HG03045 (cell line): Measurements from ENCODE around the gene ERGIC3.

Experiments used
- ATAC-seq: cut with Tn5 transposase; IDR thresholded peaks from one replicate; pipeline ENCODE4 v1.9.1; 2021; ENCODE audit warnings: mild to moderate bottlenecking, moderate library complexity; ENCODE audit not compliant: unreplicated experiment

ERGIC3 gene

DNA sequence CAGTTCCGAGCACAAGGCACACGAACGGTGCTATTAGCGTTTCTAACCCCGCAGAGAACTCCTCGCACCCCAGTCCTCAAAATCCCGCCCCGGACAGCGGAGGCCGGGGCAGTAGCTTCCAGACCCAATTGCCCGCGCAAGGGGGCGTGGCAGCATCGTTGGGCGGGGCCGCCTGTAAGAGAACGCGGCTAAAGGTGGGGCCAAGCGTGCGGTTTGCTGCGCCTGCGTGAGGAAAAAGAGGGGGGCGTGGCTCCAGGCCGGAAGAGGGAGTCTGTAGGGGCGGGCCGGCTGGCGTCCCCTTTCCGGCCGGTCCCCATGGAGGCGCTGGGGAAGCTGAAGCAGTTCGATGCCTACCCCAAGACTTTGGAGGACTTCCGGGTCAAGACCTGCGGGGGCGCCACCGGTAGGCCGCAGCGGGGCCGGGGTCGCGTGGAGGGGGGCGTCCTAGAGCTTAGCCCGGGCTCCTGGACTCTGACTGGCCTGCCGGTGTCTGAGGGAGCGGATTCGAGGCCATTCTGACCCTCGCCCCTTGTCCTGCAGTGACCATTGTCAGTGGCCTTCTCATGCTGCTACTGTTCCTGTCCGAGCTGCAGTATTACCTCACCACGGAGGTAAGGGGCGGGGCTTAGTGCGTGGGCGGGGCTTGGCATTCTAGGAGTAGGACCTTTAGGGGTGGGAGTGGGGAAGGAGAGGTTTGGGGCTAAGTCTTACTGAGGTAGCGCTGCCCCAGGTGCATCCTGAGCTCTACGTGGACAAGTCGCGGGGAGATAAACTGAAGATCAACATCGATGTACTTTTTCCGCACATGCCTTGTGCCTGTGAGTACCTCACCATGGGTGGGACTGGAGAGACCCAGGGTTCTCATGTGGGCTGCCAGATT lies at the start of gene ERGIC3:
Gene ERGIC3 (plus strand): TSS at position 296 of the 880 bp plus-strand sequence. CDS start 20 bp downstream, at position 316.
- ATAC-seq: peak; percentile 81

DNA sequence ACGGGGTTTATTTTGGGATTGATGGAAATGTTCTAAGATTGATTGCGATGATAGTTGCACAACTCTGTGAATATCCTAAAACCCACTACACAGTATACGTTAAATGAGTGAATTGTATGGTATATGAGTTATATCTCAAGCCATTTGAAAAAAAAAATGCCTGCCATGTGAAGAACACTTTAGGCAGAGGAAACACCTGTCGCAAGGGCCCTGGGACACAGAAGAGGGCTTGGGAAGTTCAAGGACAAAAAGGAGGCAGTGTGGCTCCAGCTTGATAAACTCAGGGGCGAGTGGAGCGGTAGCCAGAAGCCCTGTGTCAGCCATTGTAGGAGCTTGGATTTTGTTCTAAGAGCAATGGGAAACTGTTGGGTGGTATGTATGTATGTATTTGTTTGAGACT lies 49.5 kb upstream of the ERGIC3 start:
- no peak for ATAC-seq

DNA sequence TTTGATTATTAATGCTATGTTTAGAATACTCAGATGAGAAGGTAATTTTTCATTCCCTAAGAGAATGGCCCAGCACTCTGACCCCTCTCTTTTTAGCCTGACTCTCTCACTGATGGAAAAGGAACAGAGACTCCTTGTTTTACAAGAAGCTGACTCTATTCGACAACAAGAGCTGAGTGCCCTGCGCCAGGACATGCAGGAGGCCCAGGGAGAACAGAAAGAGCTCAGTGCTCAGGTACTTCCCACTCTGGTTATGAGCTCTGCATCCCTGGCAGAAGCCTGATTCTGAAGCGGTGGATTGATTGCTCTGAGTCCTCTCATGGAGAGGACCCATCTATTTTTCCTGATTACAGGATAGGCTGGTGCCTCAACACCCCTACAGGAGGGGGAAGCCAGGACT lies 45.4 kb upstream of the ERGIC3 start:
- no peak for ATAC-seq

DNA sequence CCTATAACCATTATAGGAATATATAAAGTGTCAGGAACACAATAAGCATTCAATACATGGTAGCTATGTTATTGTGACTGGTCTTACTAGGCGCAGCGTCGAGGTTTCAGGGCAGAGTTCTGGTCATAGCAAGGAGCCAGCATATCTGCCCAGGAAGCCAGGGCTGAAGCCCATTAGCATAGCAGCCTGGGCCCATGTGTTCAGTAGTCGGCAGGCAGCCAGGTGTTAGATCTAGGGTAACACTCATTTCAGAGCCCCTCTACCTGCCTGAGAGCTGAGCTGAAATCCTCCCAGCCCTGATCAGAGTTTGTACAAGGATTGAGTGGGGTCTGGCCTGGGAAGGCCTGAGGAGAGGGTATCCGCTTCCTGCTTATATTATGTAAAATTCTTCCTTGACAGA lies 44.6 kb upstream of the ERGIC3 start:
- no peak for ATAC-seq

DNA sequence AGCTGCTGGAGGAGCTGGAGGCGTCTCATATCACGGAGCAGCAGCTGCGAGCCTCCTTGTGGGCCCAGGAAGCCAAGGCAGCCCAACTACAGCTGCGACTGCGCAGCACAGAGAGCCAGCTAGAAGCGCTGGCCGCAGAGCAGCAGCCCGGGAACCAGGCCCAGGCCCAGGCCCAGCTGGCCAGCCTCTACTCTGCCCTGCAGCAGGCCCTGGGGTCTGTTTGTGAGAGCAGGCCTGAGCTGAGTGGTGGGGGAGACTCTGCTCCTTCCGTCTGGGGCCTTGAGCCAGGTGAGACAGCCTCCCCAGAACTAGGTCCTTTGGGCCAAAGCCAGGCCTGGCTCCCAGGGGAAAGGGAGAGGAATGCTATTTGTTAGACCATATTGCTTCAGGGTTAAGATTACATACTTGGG lies 44.1 kb upstream of the ERGIC3 start:
- ATAC-seq: no peak

DNA sequence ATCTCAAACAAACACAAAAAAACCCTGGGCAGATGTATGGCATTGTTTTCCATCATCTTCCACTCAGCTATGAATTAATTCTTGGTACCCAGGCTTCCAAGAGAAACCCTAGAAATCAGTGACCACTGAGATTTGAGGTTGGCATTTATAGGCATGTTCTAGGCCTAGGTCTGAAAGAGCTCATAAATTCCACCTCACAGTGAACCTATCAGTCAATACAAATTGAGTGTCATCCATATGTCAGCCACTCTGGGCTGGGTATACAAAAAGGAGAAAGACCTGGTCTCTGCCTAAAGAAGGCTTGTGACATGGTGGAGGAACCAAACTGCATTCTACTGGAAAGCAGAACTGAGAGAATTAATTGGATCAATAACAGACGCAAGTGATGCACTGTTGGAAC lies 42.6 kb upstream of the ERGIC3 start:
- ATAC-seq: no peak

DNA sequence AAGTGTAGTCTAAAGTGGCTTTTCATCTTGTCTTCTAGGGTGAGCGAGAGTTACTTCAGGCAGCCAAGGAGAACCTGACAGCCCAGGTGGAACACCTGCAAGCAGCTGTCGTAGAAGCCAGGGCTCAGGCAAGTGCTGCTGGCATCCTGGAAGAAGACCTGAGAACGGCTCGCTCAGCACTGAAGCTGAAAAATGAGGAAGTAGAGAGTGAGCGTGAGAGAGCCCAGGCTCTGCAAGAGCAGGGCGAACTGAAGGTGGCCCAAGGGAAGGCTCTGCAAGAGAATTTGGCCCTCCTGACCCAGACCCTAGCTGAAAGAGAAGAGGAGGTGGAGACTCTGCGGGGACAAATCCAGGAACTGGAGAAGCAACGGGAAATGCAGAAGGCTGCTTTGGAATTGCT lies 39.5 kb upstream of the ERGIC3 start:
- ATAC-seq: no peak

DNA sequence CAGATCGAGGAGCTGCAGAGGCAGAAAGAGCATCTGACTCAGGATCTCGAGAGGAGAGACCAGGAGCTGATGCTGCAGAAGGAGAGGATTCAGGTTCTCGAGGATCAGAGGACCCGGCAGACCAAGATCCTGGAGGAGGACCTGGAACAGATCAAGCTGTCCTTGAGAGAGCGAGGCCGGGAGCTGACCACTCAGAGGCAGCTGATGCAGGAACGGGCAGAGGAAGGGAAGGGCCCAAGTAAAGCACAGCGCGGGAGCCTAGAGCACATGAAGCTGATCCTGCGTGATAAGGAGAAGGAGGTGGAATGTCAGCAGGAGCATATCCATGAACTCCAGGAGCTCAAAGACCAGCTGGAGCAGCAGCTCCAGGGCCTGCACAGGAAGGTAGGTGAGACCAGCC lies 38.6 kb upstream of the ERGIC3 start:
- no peak for ATAC-seq

DNA sequence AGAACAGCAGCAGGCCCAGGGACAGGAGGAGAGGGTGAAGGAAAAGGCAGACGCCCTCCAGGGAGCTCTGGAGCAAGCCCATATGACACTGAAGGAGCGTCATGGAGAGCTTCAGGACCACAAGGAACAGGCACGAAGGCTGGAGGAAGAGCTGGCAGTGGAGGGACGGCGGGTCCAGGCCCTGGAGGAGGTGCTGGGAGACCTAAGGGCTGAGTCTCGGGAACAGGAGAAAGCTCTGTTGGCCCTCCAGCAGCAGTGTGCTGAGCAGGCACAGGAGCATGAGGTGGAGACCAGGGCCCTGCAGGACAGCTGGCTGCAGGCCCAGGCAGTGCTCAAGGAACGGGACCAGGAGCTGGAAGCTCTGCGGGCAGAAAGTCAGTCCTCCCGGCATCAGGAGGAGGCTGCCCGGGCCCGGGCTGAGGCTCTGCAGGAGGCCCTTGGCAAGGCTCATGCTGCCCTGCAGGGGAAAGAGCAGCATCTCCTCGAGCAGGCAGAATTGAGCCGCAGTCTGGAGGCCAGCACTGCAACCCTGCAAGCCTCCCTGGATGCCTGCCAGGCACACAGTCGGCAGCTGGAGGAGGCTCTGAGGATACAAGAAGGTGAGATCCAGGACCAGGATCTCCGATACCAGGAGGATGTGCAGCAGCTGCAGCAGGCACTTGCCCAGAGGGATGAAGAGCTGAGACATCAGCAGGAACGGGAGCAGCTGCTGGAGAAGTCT lies 37.9 kb upstream of the ERGIC3 start:
- ATAC-seq: no peak

DNA sequence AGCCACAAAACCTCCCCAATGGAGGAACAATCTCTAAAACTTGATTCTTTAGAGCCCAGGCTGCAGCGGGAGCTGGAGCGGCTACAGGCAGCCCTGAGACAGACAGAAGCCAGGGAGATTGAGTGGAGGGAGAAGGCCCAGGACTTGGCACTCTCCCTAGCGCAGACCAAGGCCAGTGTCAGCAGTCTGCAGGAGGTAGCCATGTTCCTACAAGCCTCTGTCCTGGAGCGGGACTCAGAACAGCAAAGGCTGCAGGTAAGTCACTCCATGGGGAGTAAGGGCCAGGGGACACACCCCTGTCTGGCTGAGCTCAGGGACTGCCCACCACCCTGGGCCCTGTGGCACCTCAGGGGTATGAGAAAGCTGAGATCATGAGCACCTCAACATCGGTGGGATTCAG lies 37.1 kb upstream of the ERGIC3 start:
- ATAC-seq: no peak

DNA sequence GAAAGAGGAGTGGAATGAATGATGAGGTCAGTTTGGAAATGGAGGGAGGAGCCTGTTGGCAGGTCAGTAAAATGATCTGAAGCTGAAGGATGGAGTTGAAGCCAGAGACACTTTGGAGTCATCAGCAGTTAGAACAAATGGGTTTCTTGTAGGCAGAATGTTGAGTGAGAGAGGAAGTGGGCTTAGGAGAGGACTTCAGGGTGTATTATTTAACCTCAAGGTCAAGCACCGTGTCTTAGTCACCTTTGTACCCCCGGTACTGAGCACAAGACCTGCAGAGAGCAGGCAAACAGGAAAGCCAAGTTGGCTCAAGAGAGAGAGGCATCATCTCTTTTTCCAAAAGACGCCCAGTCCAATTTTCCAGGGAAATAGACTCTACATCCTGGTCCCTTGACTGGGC lies 35.7 kb upstream of the ERGIC3 start:
- ATAC-seq: no peak

DNA sequence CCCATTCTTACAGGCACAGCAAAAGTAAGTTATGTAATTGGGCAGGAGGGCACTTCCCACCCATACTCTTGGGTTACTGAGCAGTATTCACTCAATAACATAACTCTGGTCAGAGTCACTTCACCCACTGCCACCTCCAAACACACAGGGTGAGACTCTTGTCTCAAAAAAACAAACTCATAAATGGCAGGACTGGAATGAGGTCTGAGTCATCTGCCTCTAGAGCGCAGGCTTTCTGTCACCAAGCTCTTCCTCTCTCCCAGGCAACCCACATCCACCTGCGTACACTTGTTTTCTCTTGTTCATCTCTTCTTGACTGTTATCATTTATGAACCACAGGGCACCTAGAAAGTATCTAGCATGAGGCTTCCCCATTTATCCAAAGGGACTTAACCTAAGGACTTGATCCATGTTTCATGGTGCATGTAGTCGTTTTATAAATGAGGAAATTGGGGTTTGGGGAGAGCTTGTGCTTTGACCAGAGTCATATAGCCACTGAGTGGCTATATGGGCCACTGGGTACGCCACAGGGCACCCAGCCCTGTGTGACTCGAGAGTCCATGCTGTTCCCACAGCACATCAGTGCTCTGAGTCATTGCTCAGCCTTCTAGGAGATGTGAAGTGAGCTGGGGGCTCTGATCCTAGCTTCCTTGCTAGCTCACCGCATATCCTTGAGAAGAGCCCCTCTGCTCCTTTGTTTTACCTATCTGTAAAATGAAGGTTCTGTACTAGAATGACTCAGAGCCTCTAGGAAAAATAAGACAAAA lies 34.8 kb upstream of the ERGIC3 start:
- no peak for ATAC-seq

DNA sequence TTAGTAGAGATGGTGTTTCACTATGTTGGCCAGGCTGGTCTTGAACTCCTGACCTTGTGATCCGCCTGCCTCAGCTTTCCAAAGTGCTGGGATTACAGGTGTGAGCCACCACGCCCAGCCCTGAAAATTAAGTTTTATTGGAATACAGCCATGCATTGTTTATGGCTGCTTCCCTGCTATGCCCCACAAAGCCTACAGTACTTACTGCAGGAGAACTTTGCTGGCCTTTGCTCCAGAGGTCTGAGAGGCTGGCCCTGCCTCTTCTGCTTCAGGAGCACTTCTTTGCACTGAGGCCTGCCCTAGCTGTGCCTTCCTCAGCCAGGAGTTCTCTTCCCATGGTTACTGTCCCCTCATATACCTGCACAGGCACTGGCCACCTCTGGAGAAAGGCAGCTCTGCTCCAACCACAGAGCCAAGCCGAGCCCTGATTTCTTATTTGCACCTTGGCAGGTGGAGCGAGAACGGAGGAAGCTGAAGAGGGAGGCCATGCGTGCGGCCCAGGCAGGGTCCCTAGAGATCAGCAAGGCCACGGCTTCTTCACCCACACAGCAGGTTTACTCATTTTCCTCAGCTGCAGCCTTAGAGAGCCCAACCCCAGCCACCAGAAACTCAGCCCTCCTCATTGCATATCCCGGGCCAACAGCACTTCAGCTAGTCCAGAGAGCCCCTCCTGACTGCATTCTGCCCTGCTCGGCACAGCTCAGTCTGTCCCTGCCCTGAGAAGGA lies 33.2 kb upstream of the ERGIC3 start:
- ATAC-seq: no peak

DNA sequence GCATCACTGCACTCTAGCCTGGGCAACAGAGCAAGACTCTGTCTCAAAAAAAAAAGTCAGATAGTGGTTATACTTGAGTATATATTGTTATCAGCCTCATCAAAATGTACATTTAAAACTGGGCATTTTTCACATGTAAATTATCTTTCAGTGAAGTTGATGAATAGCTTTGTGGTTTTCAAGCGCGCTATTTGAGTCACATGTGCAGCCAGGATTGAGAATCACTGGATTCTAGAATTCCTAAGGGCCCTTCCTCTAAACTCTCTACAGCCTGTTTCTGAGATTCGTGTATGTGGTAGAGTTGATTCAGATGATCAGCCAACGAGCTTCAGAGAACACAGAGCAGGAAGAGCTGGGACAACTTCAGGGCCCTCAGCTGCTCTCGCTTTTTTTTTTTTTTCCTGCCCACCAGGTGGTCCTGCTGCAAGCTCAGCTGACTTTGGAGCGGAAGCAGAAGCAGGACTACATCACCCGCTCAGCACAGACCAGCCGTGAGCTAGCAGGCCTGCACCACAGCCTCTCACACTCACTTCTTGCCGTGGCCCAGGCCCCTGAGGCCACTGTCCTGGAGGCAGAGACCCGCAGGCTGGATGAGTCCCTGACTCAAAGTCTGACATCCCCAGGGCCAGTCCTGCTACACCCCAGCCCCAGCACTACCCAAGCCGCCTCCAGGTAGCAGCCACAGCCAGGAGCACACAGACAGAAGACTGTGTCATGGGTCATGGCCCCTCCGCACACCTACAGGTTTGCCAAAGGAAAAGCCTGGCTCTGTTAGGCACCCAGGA lies 30.7 kb upstream of the ERGIC3 start:
- ATAC-seq: no peak

DNA sequence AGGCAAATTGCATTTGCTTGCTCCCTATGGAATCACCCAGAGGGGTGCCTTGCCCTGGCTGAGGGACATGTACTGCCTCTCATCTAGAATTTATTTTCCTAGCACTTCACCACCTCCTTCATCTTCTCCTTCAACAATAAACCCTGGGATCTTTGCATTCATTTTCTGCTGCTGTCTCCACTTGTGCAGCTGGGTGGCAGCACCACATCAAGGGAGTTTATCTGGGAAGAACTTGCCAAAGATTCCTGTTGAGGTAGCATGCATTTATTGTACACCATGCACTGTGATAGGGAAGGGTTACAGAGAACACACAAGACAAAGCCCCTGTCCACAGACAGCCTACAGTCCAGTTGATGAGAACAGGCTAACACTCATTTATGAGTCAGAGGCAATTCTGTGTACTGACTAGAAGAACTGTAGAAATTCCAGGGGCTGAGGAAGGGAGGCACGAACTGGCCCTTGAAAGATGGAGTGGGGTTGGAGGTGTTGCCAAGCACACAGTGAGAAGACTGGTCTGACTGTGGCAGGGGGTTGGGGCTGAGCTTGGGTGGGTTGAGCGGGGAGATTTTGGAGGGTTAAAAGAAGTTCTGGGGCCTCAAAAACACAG lies 30.0 kb upstream of the ERGIC3 start:
- no peak for ATAC-seq

DNA sequence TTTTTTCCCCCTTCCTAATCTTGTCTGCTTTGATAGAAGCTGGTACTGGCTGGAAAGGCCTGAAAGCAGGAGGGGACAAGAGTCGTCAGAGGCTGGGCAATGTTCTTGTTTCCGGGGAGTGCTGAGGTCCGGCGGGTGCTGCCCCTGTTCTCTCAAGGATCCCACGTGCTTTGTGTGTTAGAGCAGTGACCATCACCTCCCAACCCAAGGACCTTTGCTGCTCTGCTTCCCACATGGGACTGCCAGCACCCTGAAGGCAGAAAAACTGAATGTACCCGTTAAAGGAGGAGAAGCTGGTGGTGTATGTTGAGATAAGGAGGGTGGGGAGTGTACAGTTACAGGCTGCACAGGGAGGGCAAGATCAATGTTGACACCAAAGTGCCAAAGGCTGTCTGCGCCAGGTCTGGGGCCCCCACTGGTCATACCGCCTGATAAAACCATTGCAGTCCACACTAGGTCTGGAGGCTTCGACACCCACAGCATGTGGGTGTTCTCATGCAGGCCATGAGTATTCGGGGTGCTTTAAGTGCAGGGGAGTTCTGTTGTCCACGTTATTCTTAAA lies 27.4 kb upstream of the ERGIC3 start:
- no peak for ATAC-seq

DNA sequence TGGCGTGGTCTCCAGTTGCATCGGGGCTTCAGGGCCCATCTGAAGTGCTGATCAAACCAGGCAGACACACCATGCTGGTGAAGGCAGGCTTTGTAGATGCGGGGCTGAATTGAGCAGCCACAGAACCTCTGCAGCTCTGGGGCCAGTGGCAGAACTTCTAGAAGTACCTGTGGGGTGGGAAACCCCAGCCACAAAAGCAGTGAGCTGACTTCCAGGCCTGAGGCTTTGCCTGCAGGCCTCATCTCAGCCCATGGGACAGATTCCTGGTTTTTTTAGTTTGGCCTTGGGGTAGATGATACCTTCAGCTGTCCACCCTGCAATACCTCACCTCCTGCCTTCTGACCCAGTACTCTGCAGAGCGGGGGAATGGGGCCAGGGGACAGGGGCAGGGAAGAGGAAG lies 26.5 kb upstream of the ERGIC3 start:
- ATAC-seq: no peak

DNA sequence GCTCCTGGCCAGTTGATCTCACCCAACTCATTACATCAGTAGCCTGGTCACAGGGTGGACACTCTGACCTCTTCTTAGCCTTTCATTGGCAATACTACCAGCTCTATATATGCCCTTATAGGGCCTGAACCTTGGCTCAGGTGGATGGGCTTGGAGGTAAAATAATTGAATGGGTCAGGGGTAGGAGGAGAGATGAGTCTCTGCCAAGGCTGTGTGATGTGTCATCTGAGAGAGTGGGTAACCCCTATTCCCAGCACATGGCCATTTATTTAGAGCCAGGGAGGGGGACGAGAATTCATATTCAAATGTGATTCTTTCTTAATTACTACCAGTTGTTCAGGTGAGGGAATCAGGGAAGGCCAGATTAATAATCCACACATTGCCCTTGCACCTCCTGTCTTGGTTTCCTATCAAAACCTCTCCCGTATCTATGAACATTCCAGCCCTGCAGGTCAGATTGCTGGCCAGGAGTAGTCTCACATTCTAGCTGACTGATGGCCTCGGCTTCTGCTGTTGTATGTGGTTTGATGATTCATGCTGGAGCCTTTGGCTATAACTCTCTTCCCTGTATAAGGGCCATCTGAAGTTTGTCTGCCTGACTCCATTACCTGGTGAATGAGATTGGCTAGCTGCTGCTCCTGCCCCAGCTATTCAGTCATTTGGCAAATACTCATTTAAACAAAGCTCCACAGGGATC lies 25.8 kb upstream of the ERGIC3 start:
- ATAC-seq: no peak

DNA sequence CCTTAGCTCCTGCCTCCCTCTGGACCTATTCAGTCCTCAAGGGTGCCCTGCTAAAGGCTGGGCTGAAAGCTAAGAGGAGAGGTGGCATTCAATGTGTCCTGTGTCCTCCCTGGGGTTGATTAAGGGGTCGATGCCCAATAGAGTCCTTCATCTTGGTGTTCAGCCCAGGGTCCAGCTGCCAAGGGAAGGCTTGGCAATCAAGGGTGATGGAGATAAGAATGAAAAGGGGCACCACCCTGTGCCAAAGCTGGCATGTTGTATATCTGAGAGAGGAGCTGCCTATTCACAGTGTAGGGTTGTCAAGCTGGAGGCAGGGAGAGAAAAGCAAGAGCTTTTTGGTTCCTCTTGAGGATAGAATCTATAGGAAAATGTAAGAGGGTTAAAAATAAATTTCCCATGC lies 24.8 kb upstream of the ERGIC3 start:
- ATAC-seq: no peak
